ENCODE measurements around the gene WDR59.

The WDR59 gene

GRCh38 chr16:74903120-74903519, 81.8 kb downstream of the WDR59 start:
- DNase-seq (ENCODE audit: low read depth, low spot score) = no peak

- DNase-seq (ENCODE audit: low read depth, low spot score) = no peak
Observed at GRCh38 chr16:74902161-74902560, 82.8 kb downstream of the WDR59 start.

DNA sequence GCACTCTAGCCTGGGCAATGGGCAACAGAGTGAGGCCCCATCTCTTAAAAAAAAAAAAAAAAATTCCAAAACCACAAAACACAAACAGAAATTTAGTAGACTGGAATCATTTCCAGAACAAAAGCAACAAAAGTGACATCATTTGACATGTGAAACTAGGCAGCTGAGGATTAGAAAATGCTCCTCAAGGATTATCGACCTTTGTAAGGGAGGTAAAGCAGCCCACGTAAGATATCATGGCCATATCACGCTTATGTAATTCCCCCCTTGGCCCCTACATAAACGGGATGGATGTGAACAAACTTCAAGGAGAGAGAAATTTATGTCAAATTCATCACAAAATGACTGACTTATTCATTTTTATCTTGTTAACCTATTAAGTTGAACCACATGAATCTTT, 83.3 kb downstream of the WDR59 start:
- DNase-seq (ENCODE audit: low read depth, low spot score) = no peak

- no peak for DNase-seq (ENCODE audit: low read depth, low spot score)
Observed at GRCh38 chr16:74899816-74900215, 85.1 kb downstream of the WDR59 start.

DNA sequence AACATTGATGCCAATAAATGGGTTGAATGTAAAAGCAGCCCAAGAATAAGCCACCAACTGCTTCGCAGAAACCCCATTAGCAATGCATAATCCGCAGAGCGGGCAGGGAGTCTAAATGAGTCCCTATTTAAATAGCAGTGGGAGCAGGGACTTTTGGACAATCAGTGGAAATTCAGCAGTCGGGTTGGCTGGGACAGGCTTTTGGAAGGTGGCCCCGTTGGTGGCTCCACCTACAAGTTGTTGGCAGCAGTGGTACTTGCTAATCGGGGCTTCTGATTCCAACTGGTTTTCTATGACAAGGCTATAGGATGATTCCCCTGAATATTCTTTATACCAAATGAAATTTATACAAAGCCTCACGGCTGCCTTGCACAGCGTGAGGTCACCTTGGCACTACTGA, 86.3 kb downstream of the WDR59 start:
- no peak for DNase-seq (ENCODE audit: low read depth, low spot score)

- no peak for DNase-seq (ENCODE audit: low read depth, low spot score)
Observed at GRCh38 chr16:74896389-74897370, 88.2 kb downstream of the WDR59 start.

DNA sequence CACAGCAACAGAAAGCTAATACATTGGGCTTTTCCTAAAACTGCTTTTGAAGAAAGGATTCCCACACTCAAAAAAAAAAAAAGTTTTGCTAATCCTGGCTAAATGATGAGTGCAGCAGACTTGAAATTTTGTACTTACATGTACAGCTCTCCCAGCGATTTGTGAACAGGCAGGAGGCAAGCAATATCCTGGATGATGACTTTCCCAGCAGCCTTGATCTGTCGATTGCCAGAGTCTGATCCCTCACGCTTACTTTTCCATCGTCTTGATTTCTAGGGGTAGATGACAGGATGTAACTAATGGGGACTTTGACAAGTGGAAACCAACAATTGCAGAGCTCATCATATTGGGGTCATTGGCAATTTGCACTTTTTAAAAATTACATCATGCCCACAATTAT, 91.4 kb downstream of the WDR59 start:
- no peak for DNase-seq (ENCODE audit: low read depth, low spot score)

DNA sequence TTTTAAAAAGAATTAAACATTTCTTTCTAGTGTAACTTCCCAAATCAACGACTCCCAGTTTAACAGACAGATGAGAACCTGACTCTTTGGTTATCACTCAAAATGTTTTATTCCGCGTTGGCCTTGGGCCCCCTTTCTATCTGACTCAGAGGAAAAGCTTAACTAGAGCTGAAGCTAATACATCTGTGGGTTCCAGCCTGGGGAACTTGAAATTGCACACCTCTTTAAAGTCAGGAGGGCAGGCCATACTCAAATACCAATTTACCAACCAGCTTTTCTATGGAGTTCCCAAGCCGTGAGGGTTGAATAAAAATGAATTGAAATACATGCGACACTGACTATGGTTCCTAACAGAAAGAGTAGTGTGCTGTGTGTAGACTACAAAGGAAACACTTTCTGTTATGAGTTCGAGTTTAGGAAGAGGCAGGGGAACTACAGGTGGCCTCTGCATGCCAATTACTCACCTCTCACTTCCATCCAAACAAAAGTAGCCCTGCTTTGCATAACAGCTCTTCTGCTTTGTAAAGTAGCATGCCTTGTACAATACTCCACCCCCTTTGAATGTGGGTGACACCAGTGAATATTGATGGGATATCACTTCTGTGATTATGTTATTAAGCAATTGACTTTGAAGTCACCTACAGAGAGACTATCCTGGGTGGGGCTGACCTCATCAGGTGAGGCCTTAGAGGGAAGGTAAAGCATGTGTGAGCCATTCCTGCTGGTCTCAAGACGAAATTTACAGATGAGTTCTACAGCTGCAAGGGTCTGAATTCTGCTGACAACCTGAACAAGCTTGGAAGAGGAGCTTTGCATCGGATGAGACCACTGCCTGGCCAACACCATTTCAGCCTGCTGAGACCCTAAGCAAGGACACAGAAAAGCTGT, 92.1 kb downstream of the WDR59 start:
- no peak for DNase-seq (ENCODE audit: low read depth, low spot score)

DNA sequence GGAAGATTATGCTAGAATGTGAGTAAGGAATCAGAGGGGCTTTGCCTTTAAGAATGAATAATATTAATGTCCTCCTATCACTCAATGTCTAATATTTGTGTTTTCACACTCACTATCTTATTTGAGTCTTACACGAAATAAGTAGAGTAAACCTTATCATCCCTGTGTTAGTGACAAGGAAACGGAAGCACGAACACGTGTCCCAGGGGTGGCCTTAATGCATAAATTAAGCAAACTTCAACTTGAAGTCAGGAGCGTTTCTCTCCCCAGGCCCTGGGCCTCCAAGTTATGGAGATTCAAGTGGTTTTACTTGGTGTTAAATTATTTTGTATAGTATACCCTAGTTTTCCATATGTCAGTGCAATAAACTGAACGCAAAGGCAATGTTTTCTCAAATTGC, 96.0 kb downstream of the WDR59 start:
- no peak for DNase-seq (ENCODE audit: low read depth, low spot score)

DNA sequence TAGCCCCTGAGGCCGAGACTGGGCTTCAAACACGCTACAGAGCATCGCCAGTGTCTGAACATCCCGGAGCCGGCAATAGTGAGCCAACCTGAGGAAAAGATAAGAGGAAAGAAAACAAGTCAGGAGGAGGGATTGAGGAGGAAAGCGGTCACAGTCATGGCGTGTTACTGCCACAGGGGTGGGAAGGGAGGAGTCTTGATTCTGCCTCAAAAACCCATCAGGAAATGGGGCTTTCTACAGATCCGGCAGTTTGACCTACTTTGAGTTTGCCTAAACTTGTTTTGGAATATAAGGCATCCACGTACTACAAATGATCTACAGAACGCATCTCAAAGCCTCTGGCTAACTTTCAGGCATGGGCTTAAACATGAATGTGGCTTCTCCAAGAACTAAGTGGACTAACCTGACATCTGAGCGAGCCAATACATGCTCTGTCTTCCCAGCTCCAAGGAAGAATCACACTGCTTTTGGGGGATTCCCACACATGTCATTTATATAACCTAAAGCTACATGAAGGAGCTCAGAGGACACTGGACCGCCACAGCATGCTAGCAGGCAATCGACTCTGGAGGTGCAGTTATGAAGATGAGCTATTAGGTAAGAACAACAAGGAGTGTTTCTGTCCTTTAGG, 96.6 kb downstream of the WDR59 start:
- DNase-seq (ENCODE audit: low read depth, low spot score) = no peak

GRCh38 chr16:74887084-74887483, 97.8 kb downstream of the WDR59 start:
- no peak for DNase-seq (ENCODE audit: low read depth, low spot score)

GRCh38 chr16:74877706-74878105, 107.2 kb downstream of the WDR59 start:
- no peak for DNase-seq (ENCODE audit: low read depth, low spot score)

GRCh38 chr16:74874912-74875546, 109.9 kb downstream of the WDR59 start:
- no peak for DNase-seq (ENCODE audit: low read depth, low spot score)

DNA sequence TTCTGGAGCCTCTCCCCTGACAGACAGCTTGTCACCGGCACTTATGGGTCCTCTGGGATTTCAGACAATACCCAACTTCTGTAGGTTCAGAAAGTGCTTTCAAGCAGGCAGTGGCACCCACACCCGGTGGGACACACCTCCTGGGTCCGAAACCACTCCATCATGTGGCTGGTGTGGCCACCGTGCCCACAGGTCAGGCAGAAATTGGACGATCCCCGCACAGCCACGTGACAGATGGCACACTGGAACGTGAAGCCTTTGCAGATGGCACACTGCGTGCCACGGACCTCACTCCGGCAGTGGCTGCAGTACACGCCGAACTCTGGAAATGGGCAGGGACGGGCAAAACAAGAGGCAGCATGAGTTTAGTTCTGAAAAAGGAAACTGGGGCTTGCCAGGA, 110.8 kb downstream of the WDR59 start:
- DNase-seq (ENCODE audit: low read depth, low spot score) = no peak

- DNase-seq (ENCODE audit: low read depth, low spot score) = no peak
Observed at GRCh38 chr16:74872302-74872701, 112.6 kb downstream of the WDR59 start.

DNA sequence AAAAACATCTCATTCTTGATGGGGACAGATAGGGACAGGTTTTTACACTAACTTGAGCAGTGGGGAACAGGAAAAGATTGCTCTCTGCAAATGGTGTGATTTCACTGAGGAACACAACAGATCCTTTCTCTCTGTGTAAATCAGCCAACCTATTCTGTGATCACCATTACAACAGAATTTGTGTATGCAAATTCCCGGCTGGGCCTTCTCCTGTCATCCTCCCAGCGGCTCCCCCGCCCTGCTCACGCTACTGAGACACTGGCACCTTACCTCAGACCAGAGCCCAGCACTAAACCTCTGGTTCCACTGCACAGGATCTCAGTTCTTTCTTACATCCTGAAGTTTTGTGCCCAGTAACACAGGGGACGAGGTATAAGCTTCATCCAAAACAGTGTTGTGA, 113.3 kb downstream of the WDR59 start:
- DNase-seq (ENCODE audit: low read depth, low spot score) = no peak

DNA sequence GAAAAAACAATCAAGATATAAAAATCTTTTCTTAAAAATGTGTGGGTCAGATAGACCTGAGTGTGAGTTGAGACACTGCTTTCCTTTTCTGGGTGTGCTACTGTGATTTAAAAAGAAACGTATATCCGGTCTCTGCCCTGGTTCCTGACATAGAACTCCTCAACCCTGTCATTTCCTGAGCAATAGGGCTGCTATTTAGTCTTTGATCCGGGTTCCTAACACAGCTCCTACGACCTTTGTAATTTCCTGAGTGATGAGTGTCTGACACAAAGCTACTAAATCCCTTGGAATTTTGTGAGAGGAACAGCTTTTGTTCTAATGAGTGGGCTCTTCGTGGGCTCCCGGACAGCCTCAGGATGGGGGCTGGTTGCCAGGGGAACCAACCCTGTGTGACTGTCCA, 116.4 kb downstream of the WDR59 start:
- DNase-seq (ENCODE audit: low read depth, low spot score) = no peak

DNA sequence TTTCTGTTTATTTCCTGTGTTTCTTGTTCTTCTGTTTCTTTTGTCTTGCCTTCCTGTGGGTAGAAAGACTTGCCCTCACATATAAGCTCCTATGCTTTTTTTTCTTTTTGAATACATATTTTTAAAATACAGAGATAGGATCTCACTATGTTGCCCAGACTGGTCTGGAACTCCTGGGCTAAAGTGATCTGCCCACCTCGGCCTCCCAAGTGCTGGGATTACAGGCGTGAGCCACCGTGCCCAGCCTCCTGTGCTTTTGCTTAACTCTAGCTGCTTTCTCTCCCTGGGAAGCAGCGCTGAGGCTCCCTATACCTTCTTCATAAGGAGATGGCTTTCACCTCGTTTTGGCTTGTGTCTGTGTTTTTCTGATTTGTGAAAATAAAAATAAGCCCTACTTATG, 116.9 kb downstream of the WDR59 start:
- no peak for DNase-seq (ENCODE audit: low read depth, low spot score)

GRCh38 chr16:74867281-74867849, 117.6 kb downstream of the WDR59 start:
- no peak for DNase-seq (ENCODE audit: low read depth, low spot score)

DNA sequence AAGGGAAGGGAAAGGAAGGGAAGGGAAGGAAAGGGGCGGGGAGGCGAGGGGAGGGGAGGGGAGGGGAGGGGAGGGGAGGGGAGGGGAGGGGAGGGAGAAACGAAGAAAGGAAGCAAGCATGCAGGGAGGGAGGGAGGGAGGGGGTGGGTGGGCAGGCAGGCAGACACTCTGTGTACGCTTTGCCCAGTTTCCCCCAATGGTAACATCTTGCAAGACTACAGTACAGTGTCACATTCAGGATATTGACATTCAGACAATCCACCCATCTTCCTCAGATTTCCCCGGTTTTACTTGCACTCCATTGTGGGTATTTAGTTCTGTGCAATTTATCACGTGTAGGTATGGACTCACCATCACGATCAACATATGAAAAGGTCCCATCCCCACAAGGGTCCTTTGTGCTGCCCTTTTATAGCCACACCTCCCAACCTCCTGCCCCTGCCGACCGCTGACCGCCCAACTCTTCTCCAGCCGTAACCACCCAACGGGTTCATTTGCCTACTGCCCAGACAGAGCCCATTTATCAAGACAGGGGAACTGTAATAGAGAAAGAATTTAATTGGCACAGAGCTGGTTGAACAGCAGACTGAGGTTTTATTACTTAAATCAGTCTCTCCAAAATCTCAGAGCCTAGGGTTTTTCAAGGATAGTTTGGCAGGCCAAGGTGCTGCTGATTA, 118.9 kb downstream of the WDR59 start:
- DNase-seq (ENCODE audit: low read depth, low spot score) = no peak

Measured in brain pericyte (primary cell).